ENCODE measurements around the gene FKTN. TPM values are rescaled to one million over a fixed set of nuclear protein-coding genes. Genes with fewer than 3 reads are reported as not detected.

The FKTN gene
- total RNA-seq, 2 experiments from 2014 or later: 13.9 to 14.3 TPM

DNA sequence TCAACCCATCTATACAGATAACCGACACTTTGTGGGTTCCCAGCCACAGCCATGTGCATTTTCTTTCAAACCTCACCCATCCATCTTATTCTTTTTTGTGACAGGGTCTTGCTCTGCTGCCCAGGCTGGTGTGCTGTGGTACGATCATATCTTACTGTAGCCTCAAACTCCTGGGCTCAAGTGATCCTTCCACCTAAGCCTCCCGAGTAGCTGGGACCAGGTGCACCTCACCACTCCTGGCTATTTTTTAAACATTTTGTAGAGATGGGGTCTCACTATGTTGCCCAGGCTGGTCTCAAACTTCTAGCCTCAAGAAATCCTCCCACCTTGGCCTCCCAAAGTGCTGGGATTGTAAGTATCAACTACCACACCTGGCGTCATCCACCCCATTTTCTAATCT, 129.0 kb downstream of the FKTN start:
- Mint-ChIP-seq H3K4me1 (ENCODE audit: low read depth) (no peaks in the 10 kb centered on the region), H3K36me3 (ENCODE audit: low read depth) (no peaks in the 10 kb centered on the region), H3K27ac (no peak overlapping the region), H3K4me3 (no peak overlapping the region), H3K9me3 (no peaks in the 10 kb centered on the region), H3K27me3 (peaks cover 7% of the 10 kb centered on the region)
- no peak for DNase-seq
- intact Hi-C loops (cut with micrococcal nuclease): no loop called here
- no peak for ATAC-seq
- CTCF ChIA-PET: no interaction called here
- POLR2A ChIA-PET: no interaction called here
- TF ChIP-seq, protein P1, sequence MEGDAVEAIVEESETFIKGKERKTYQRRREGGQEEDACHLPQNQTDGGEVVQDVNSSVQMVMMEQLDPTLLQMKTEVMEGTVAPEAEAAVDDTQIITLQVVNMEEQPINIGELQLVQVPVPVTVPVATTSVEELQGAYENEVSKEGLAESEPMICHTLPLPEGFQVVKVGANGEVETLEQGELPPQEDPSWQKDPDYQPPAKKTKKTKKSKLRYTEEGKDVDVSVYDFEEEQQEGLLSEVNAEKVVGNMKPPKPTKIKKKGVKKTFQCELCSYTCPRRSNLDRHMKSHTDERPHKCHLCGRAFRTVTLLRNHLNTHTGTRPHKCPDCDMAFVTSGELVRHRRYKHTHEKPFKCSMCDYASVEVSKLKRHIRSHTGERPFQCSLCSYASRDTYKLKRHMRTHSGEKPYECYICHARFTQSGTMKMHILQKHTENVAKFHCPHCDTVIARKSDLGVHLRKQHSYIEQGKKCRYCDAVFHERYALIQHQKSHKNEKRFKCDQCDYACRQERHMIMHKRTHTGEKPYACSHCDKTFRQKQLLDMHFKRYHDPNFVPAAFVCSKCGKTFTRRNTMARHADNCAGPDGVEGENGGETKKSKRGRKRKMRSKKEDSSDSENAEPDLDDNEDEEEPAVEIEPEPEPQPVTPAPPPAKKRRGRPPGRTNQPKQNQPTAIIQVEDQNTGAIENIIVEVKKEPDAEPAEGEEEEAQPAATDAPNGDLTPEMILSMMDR (IDR thresholded peaks at IDR 0.05): no peak

Other genes starting within 250 kb of the FKTN start
- 1 to 10 TPM; 1.3 TPM for gene FSD1L, start 110.1 kb upstream of the FKTN start, total RNA-seq
- not detected for gene TAL2, start 104.3 kb downstream of the FKTN start, total RNA-seq
- 10 to 100 TPM in 1 of 2 experiments, 1 to 10 TPM in 1; 8.2 to 11.3 TPM for gene TMEM38B, start 136.4 kb downstream of the FKTN start, total RNA-seq

Data from activated CD8-positive, alpha-beta T cell treated with anti-CD3 and anti-CD28 coated beads for 36 hours (primary cell).